NCI-H2171 (cell line): Measurements from ENCODE around the gene MRGPRG.

Source experiments
- DNase-seq: peaks from one replicate; lab custom pipeline; 2025; lab: John Stamatoyannopoulos, UW

The MRGPRG gene

DNA sequence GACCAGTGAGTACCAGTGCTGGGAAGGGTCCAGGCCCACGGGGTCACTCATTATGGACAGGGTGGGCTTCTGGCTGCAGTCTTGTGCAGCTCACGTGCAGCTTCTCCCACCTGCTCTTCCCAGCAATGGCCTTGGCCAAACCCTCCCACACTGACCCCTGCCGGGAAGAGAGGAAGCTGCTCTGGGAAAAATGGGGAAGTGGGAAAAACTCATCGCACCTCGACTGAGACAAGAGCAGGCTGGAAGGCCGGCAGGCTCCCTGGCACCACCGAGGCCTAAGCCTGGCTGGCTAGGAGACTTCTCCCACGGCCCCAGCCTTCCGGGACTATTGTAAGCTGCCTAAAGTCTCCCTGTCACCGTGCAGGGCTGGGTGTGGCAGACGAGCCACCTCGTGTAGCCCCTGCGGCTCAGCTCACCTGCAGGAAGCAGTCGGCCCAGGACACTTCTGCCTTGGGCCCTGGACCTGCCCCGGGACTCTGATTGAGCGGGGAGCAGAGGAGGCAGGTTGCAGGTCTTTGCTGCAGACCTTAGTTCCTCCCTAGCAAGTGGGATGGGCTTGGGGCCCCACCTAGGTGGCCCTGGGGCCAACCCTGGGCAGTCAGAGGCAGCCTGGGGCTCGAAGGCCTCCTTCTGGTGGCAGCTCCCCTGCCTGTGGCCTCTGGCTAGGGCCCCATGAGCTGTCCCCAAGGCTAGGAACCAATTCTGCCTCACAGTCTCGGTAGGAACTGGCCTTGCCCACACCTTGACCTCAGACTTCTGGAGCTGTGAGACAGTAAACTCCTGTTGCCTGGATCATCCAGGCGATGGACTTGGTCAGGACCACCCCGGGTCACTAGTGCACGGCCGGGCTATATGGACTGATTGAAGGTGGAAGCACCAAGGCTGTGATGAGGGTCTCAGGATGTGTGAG, 23.1 kb downstream of the MRGPRG start:
- no peak for DNase-seq

DNA sequence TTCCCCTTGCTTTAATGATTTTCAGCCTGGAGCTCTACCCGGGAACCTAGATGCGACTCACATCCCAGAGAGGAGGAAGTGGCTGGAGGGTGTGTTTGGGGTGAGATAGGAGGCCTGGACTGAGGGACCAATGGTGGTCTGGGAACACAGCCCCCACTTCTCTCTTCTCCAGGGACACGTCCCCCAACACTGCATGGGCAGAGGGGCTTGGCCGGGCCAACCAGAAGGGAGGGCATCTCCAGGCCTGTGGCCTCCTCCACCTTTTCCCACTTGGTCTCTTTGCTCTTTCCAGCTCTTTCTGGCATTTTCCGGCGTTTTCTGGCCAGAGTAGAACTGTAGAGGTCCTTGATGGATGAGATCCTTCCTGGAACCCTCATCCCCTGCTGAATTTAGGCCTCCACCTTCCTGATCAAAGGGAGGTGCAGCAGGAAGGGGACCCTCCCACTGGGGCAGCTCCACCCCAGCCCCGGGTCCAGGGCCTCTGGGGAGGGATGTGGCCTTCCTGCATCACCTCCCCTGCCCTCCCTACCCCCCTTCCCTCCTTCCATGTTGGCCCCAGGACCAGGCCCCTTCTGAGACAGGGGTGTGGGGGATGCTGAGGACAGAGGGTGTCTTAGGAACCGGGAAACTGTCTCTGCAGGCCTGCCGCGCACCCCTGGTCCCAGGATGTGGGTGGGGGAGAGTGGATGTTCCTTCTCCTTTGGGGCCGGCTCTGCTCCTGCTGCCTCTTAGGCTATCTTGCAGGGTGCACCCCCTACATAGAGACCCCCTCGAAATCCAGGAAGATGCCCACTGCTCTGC, 24.4 kb downstream of the MRGPRG start:
- no peak for DNase-seq

- DNase-seq, result no peak
These were observed 25.1 kb downstream of the MRGPRG start for GRCh38 chr11:3193373-3194015.

GRCh38 chr11:3192511-3193372, 25.9 kb downstream of the MRGPRG start:
- DNase-seq, result no peak

GRCh38 chr11:3191586-3192324, 26.9 kb downstream of the MRGPRG start:
- no peak for DNase-seq

DNA sequence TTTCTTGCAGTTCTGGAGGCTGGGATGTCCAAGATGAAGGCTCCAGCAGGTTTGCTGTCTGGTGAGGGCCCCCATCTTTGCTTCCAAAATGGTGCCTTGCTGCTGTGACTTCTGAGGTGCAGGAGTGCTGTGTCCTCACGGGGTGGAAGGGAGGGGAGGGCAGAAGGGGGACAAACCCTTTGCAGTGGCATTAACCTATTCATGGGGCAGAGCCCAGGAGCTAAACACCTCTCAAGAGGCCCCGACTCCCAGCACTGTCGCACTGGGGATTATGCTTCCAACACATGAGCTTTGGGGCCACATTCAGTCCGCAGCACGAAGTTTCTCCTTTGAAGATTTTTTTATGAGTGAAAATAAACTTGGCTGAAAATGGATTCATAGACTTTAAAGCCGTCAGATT, 28.0 kb downstream of the MRGPRG start:
- DNase-seq, result no peak

DNA sequence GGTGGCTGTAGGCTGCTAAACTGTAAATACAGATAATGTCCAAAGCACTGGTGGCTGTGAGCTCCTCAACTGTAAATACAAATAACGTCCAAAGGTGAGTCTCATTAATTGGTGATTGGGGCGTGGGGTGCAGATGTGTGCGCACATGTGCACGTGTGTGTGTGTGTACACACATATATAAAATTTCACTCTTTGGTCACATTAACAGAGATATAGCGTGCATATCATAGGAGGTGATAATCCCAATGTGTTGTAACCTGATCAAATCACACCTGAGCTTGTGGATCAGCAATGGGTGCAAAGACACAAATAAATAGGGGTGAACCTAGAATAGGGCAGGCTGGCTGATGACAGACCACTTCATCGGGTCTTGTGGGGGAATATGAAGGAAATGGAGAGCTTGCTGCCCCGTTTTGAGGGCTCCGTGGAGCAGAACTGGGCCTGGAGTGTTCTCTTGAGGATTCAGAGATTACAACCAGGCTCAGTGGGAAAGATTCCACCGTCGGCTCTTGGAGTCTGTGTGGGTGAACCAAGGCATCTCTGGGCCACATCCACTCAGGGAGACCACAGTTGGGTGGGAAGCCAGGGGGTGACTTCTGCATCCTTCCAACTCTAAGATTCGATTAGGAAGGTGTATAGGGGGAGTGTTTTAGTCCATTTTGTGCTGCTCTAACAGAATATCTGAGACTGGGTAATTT, 28.6 kb downstream of the MRGPRG start:
- DNase-seq, result no peak

DNA sequence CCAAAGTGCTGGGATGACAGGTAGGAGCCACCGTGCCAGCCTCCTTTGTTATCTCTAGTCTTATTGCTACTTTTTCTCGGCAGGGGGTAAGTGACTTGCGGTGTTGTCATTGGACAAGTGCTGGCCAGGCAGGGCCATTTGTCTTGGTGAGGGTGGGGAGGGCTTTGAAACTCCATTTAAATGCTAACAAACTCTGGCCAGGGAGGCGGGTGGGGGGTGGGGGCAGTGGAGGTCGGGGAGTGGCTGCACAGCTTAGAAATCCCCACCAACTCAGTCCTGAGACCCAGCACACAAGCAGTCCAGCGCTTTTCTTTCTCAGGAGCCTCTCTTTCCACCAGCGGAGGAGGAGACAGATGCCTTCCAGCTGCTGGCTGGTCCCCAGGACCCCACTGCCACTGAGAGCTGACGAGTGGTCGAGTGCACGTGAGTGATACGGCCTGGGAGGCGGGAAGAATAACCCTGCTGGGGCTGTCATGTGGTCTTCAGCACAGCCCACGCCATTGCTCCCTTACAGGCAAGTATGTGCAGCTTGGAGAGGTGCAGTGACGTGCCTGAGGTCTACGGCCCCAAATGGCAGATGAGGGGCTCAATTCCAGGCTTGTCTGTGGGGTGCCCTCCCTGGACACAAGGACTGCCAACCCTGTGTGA, 29.3 kb downstream of the MRGPRG start:
- no peak for DNase-seq

DNA sequence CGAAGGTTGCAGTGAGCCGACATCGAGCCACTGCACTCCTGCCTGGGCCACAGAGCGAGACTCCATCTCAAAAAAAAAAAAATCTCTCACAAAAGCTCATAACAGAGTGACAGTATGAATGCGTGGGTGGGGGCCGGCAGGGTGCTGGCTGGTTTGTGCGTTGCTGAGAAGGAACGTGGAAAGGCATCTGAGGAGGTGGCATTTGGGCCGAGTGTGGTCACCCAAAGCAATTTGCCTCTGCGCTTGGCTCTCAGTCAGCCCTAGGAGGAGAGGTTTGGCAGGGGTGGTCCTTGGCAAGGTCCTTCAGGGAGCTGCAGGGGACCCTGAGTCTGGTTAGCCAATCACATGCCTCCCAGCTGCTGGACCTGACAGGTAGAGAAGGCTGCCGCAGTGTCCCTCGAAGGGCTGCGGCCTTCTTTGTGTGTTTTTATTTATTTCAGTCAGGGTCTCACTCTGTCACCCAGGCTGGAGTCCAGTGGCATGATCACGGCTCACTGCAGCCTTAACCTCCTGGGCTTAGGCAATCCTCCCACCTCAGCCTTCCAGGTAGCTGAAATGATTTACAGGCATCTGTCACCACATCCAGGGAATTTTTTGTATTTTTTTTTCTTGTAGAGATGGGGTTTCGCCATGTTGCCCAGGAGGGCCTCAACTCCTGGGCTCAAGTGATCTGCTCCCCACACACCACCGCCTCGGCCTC, 30.0 kb downstream of the MRGPRG start:
- no peak for DNase-seq

DNA sequence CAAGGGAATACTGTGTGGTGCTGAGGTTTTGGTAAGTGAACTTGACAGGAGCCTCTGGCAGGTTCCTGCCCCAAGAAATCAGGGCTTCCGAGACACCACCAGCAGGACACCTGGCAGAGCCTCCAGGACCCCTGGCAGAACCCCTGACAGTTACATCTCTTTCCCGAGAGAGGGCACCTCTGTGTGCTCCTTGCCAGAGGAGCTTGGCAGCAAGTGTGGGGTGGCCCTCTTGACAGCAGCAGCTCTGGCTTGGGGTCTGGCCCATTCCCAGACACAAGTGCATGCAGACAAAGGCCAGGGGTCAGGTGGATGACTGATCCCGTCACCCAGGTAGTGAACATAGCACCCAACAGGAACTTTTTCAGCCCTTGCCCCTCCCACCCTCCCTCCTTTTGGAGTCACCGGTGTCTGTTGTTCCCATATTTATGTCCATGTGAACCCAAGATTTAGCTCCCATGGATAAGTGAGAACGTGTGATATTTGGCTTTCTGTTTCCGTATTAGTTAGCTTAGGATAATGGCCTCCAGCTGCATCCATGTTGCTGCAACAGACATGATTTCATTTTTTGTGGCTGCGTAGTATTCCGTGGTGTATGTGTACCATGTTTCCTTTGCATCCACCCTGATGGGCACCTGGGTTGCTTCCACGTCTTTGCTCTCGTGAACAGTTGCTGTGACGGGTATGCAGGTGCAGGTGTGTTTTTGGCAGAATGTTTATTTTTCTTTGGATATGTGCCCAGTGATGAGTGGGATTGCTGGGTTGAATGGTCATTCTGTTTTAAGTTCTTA, 32.3 kb downstream of the MRGPRG start:
- DNase-seq, result no peak

DNA sequence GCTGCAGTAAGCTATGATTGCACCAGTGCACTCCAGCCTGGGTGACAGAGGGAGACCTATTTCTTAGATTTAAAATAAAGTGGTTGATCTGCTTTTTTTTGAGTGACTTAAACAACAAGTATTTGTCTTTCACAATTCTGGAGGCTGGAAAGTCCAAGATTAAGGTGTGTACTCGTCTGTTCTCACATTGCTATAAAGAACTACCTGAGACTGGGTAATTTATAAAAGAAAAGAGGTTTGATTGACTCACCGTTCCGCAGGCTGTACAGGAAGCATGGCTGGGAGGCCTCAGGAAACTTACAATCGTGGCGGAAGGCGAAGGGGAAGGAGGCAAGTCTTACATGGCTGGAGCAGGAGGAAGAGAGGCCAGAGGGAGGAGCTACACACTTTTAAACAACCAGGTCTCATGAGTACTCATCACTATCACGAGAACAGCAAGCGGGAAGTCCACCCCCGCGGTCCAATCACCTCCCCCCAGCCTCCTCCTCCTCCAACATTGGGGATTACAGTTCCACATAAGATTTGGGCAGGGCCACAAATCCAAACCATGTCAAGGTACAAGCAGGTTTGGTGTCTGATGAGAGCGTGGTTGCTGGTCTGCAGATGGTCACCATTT, 33.8 kb downstream of the MRGPRG start:
- no peak for DNase-seq

DNA sequence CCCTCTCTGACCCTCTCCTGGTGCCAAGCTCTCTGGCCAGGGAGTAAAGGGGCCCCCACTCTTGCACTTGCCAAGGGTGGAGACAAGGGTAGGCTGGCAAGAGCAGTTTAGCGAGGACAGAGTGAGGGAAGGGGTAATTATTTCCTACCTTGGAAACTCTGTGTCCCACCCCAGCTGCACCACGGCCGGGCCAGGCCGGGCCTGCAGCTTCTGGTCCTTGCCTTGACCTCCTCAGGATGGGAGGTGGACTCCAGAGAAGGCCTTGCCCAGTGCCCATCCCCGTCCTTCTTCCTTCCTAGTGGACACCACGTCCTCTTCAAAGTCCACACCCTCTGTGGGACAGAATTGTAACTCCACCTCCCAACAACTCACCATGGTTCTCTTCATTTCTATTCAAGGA, 35.1 kb downstream of the MRGPRG start:
- DNase-seq, result no peak

GRCh38 chr11:3182462-3182852, 36.2 kb downstream of the MRGPRG start:
- no peak for DNase-seq

DNA sequence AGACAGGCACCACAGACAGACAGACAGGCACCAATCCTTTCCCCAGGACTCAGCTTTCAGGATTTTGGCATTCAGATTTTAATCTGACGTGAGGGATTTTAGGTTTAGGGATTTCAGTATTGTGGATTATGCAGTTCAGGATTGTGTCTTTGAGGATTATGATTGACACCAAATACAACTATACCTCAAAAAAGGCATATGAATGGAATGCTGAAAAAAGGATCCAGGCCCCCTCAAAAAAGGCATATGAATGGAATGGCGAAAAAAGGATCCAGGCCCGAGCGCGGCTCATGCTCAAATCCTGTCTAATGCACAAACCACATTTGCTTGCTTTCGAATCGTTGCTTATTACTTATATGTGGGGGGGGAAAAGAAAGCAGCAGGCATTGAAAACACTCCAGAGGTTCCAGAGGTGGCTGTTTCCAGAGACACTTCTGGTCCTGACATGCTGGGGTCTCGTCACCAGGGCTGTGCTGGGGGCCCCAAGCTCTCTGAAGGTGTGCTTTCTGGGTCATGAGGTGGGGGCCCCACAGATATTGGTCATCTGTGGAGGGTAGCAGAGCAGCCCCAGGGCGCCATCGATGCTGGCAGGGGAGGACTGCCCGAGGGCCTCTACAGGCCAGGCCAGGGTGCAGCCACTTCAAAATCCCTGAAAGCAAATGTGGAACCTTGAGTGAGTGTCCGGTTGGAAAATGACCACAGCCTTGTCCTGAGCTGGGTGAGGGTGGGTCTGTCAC, 36.7 kb downstream of the MRGPRG start:
- DNase-seq, result no peak

DNA sequence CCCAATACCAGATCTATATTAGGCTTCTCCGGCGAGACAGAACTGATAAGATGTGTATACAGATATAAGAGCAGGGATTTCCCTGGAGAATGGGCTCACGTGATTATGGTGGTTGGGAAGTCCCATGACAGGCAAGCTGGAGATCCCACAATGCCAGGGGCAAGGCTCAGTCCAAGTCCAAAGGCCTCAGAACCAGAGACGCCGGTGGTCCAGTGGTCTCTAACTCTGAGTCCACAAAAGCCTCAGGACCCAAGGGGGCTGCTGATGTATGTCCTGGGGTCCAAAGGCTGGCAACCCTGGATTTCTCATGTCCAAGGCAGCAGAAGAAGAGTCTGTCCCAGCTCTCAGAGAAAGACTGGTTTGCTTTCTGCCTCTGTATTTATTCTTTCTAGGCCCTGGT, 37.7 kb downstream of the MRGPRG start:
- DNase-seq, result no peak

- DNase-seq, result no peak
These were observed 40.3 kb downstream of the MRGPRG start for GRCh38 chr11:3178349-3178748.

- DNase-seq, result no peak
These were observed 40.7 kb downstream of the MRGPRG start for GRCh38 chr11:3177931-3178330.
